Ectodermal cell (in vitro differentiated cells): ENCODE results near the gene MGAT4B.

Experiments
- H3K27ac ChIP-seq: 2 replicates; pipeline ENCODE4 v1.7.0; 2013; ENCODE audit warnings: mild to moderate bottlenecking, low read depth, low read length; ENCODE audit not compliant: insufficient read depth, poor library complexity, severe bottlenecking
- H3K27me3 ChIP-seq: 2 replicates; pipeline ENCODE4 v1.7.0; 2013; ENCODE audit warnings: mild to moderate bottlenecking, low read length; ENCODE audit not compliant: insufficient read depth, control insufficient read depth, poor library complexity, severe bottlenecking
- H3K36me3 ChIP-seq: one replicate; pipeline ENCODE4 v1.7.0; 2013; ENCODE audit warnings: low read length; ENCODE audit not compliant: control insufficient read depth, insufficient read depth
- H3K4me1 ChIP-seq: one replicate; pipeline ENCODE4 v1.7.0; 2013; ENCODE audit warnings: low read length; ENCODE audit not compliant: control insufficient read depth, insufficient read depth
- H3K4me3 ChIP-seq: 2 replicates; pipeline ENCODE4 v1.7.0; 2013; ENCODE audit warnings: low read depth, low read length, control low read depth; ENCODE audit not compliant: insufficient read depth
- H3K9me3 ChIP-seq: 2 replicates; pipeline ENCODE4 v1.7.0; 2013; ENCODE audit warnings: mild to moderate bottlenecking, low read length, moderate library complexity; ENCODE audit not compliant: control insufficient read depth
- WGBS, 2 experiments: methylation state at CpG; one replicate each; pipeline ENCODE4 v1.1.7; 2013; ENCODE audit warnings: missing lambda C conversion rate in 2 of 2; 5-methylcytosine and 5-hydroxymethylcytosine counted together

Gene MGAT4B

DNA sequence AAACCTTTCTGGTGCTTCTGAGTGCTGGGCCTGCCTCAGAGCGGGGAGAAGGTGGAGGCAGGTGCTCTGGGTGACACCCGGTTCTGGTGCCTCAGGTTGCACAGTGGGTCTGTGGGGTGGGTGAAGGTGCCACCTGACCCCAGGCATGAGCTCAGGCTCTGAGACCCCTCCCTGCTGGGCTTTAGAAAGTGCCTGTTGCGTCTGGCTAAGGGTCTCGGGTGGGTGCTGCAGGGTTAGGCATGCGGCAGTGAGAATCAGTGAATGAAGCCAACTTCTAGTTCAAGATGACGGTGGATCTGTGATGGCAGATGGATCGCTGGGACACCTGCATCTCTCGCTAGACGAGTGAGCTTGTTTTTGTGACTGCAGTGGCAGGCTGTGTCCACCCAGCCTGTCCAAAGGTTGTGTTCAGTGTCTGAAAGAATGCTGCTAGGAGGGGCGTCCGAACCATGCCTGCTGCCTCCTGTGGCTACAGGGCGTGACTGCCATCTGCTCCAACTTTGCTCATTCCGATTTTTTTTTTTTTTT lies 19.1 kb upstream of the MGAT4B start:
- Histone ChIP-seq H3K4me3 (no peak overlapping the region), H3K27ac (no peak overlapping the region), H3K4me1 (peaks cover 12% of the 10 kb centered on the region), H3K36me3 (peaks cover 24% of the 10 kb centered on the region), H3K9me3 (no peaks in the 10 kb centered on the region), H3K27me3 (no peaks in the 10 kb centered on the region)
- WGBS, 2 experiments, result 94% methylated on average over 13 of the region's 13 CpGs

GRCh38 chr5:179824745-179825112 lies 18.1 kb upstream of the MGAT4B start:
- Histone ChIP-seq H3K36me3 (peaks cover 14% of the 10 kb centered on the region), H3K27ac (no peak overlapping the region), H3K4me1 (peaks cover 14% of the 10 kb centered on the region), H3K27me3 (no peaks in the 10 kb centered on the region), H3K9me3 (no peaks in the 10 kb centered on the region), H3K4me3 (no peak overlapping the region)
- 96 to 97% methylated on average over 3 of the region's 3 CpGs for WGBS, 2 experiments

DNA sequence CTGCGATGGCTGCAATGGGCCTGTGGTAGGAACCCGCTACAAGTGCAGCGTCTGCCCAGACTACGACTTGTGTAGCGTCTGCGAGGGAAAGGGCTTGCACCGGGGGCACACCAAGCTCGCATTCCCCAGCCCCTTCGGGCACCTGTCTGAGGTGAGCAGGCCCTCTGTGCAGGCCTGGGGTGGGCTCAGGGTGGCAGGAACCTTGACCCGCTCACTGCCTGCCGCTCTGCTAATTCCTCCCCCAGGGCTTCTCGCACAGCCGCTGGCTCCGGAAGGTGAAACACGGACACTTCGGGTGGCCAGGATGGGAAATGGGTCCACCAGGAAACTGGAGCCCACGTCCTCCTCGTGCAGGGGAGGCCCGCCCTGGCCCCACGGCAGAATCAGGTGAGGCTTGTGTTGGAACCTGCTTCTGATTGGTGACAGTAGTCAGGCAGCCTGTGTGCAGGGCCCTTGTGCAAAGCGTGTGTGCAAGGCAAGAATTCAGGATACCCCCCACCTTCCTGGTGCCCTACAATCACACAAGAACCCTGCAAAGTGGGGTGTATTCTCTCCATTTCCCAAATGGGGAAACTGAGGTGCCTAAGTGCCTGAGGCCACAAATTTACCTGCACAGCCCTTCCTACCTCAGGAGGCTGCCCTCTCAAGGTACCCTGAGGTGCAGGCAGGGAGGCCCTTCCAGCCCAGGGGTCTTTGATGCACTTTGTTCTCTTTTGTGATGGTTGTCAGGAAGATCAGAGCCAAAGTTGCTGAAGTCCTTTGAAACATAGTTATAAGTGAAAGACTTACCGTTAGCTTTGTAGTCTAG lies 17.5 kb upstream of the MGAT4B start:
- WGBS, 2 experiments, result 96% methylated on average over 22 of the region's 22 CpGs
- Histone ChIP-seq H3K4me1 (peaks cover 18% of the 10 kb centered on the region), H3K27ac (no peak overlapping the region), H3K9me3 (no peaks in the 10 kb centered on the region), H3K27me3 (peaks cover 5% of the 10 kb centered on the region), H3K36me3 (peaks cover 12% of the 10 kb centered on the region), H3K4me3 (no peak overlapping the region)

DNA sequence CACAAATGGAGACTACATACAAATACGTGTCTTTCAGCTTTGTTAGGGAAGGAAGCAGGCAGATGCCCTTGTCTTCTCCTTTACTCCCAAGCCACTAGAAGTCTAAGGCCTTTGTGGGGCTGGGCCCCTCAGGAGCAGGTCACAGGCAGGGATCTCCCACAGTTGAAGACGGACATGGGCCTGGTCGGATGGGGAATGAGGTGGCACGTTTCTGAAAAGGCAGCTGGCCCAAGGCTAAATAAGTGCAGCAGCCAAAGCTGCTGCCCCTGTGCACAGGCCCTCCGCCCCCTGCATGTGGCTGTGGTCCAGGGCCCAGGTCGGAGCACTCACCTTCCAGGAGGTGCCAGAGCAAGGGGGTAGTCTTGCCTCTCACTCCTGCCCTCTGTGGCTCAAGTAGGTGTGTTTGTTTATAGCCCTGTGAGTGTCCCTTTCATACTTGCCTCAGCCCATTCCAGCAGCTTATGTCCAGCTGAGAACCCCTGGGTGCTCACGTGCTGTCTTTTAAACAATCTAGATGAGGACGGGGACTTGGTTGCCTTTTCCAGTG lies 15.9 kb upstream of the MGAT4B start:
- H3K36me3 ChIP-seq, result peaks cover 8% of the 10 kb centered on the region
- peaks cover 27% of the 10 kb centered on the region for H3K4me1 ChIP-seq
- WGBS, 2 experiments, result 71 to 73% methylated on average over 8 of the region's 8 CpGs
- H3K9me3 ChIP-seq, result no peaks in the 10 kb centered on the region
- H3K4me3 ChIP-seq, result no peak overlapping the region
- H3K27me3 ChIP-seq, result peaks cover 19% of the 10 kb centered on the region
- no peak overlapping the region for H3K27ac ChIP-seq

DNA sequence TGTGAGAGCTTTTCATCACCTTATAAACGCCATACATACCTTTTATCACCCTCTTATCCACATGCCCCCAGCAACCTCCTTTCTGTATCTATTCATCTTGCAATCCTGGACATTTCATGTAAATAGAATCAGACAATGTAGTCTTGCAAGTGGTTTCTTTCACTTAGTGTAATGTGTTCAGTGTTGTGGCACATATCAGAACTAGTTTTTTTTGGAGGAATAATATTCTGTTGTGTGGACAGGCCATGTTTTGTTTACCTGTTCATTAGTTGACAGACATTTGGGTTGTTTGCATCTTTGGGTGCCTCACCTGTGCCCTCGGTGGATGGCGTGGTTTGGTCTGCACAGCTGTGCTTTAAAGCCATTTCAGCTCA lies 15.4 kb upstream of the MGAT4B start:
- Histone ChIP-seq H3K4me1 (peaks cover 27% of the 10 kb centered on the region), H3K4me3 (peak overlapping the region; percentile 87), H3K9me3 (no peaks in the 10 kb centered on the region), H3K36me3 (peaks cover 8% of the 10 kb centered on the region), H3K27ac (no peak overlapping the region), H3K27me3 (peaks cover 24% of the 10 kb centered on the region)
- 73 to 93% methylated on average over 3 of the region's 3 CpGs for WGBS, 2 experiments

DNA sequence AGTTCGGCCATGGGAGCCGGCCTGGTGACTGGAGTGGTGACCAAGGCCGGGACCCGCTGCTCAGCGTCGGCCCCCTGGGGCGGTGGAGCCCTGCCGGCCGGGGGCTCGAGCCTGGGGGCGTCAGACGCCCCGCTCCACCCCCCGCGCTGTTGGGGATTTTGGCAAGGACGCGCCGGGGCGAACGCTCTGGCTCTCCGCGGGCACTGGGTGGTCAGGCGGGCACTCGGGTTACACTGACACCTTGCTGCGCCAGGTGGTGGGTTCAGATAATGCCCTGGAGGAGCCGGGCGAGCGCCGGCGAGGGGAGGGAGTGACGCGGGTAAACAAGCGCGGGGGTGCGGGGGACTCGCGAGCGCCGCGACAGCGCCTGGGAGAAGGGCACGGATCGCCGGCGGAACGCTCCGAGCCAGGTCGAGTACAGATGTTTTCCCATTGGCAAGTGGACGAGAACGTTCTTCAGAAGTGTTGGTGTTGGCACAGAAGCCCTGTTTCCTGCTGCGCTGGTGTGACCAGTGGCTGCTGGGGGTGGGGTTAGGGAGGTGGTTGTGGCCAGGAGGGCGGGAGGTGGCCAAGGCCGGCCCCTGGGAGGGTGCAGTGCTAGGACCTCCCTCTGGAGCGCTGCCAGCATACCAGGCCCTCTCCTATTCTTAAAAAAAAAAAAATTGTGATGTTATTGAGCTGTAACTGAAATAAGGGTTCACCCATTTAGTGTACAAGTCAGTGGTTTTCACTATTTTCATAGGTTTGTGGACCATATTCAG lies 14.8 kb upstream of the MGAT4B start:
- H3K27me3 ChIP-seq, result peaks cover 29% of the 10 kb centered on the region
- 0 to 1% methylated on average over 54 of the region's 54 CpGs for WGBS, 2 experiments
- H3K4me1 ChIP-seq, result peaks cover 27% of the 10 kb centered on the region

DNA sequence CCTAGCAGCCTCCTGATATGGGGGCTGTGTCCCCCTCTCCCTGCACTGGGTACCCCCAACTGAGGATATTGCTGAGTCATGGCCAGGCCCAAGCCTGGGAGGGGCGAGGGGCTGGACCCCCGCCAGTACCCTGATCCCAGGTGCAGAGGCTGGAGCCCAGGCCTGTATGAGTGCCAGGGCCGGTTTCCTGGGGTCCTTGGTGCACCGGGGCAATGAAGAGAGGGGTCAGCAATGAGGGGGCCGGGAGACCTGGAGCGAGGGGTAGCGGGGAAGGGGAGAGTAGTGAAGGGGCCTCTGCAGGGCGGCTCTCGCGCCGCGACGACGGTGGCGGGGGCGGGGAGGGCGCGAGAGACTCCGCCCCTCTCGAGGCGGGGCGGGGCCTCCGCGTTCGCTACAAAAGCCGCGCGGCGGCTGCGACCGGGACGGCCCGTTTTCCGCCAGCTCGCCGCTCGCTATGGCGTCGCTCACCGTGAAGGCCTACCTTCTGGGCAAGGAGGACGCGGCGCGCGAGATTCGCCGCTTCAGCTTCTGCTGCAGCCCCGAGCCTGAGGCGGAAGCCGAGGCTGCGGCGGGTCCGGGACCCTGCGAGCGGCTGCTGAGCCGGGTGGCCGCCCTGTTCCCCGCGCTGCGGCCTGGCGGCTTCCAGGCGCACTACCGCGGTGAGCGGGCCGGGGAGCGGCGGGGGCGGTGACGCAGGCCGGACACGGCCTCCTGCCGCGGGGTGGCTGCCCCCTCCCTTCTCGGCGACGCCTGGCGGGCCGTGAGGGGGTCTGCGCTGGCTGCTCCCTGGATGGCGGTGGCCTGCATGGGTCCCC lies 14.0 kb upstream of the MGAT4B start, which contains the start of gene SQSTM1:
TSS of gene SQSTM1 (plus strand) at position 423 of the 815 bp plus-strand sequence. CDS start at position 455, 32 bp downstream.
- H3K27ac ChIP-seq, result peak within 1 kb of the TSS; percentile 78
- WGBS, 2 experiments, result 2% methylated on average over 81 of the region's 81 CpGs

More for the DNA sequence above, 14.8 kb upstream of the MGAT4B start:
- H3K36me3 ChIP-seq, result peaks cover 8% of the 10 kb centered on the region
- peak overlapping the region; percentile 78 for H3K27ac ChIP-seq
- no peaks in the 10 kb centered on the region for H3K9me3 ChIP-seq
- H3K4me3 ChIP-seq, result peak overlapping the region; percentile 87

DNA sequence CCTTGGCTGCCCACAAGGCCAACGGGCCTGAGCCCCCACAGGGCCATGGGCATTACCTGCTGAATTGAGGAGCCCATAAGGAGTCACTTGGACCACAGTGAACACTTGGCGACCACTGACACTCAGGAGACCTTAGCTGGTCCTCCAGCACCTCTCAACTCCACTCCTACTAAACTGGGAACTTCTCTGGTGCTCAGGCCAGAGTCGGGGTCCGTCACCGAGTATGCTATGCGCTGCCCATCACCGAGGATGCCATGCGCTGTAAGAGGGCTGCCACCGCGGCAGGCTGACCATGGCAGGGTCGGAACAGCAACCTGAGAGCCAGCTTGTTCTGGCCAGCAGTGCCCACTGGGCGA lies 13.4 kb upstream of the MGAT4B start:
- Histone ChIP-seq H3K9me3 (no peaks in the 10 kb centered on the region), H3K4me3 (no peak overlapping the region), H3K27ac (no peak overlapping the region), H3K27me3 (peaks cover 35% of the 10 kb centered on the region), H3K4me1 (peaks cover 27% of the 10 kb centered on the region), H3K36me3 (no peaks in the 10 kb centered on the region)
- 84 to 87% methylated on average over 12 of the region's 12 CpGs for WGBS, 2 experiments

More for the DNA sequence above, 14.0 kb upstream of the MGAT4B start, which contains the start of gene SQSTM1:
- no peaks in the 10 kb centered on the region for H3K9me3 ChIP-seq
- H3K4me3 ChIP-seq, result peak within 1 kb of the TSS; percentile 87
- H3K4me1 ChIP-seq, result peaks cover 27% of the 10 kb centered on the region
- peaks cover 6% of the 10 kb centered on the region for H3K36me3 ChIP-seq
- peaks cover 35% of the 10 kb centered on the region for H3K27me3 ChIP-seq

- Histone ChIP-seq H3K4me3 (no peak overlapping the region), H3K9me3 (no peaks in the 10 kb centered on the region), H3K36me3 (no peaks in the 10 kb centered on the region), H3K4me1 (peaks cover 27% of the 10 kb centered on the region), H3K27ac (no peak overlapping the region), H3K27me3 (peaks cover 35% of the 10 kb centered on the region)
- WGBS, 2 experiments, result 40 to 42% methylated on average over 25 of the region's 26 CpGs
Observed at GRCh38 chr5:179819296-179820126, 12.8 kb upstream of the MGAT4B start.
